Heart right ventricle (tissue), 16 donors: ENCODE results near the gene TMC3. TPM values are rescaled to one million over a fixed set of nuclear protein-coding genes. Genes with fewer than 3 reads are reported as not detected.

Experiments used
- ATAC-seq, 8 donors: fragments of 200-7000 bp; cut with Tn5 transposase; one replicate each; pipeline ENCODE4 v1.9.1; 2020; ENCODE audit warnings: mild to moderate bottlenecking in 8 of 8, moderate library complexity in 8 of 8, moderate number of reproducible peaks in 1 of 8
- DNase-seq, 2 donors: peaks; one replicate each; pipeline ENCODE4 v3.0.0-alpha.2; 2020
- H3K27ac ChIP-seq, 10 donors: fragments of 200-600 bp; sonication (generic) in 2 of 10; one replicate each; pipeline versions ENCODE4 v1.5.0 to v1.8.0; 2020 to 2022; ENCODE audit warnings: mild to moderate bottlenecking in 3 of 10
- H3K27me3 ChIP-seq, 7 donors: fragments of 200-600 bp; one replicate each; pipeline ENCODE4 v1.8.0; 2021 to 2022; ENCODE audit warnings: mild to moderate bottlenecking in 2 of 7
- H3K36me3 ChIP-seq, 9 donors: fragments of 200-600 bp; sonication (generic) in 1 of 9; one replicate each; pipeline versions ENCODE4 v1.5.0 to v1.8.0; 2020 to 2022; ENCODE audit warnings: mild to moderate bottlenecking in 2 of 9
- H3K4me1 ChIP-seq, 9 donors: fragments of 200-600 bp; sonication (generic) in 1 of 9; one replicate each; pipeline versions ENCODE4 v1.5.0 to v1.8.0; 2020 to 2022; ENCODE audit warnings: mild to moderate bottlenecking in 4 of 9
- H3K4me3 ChIP-seq, 10 donors: fragments of 200-600 bp; sonication (generic) in 2 of 10; one replicate each; pipeline versions ENCODE4 v1.5.0 to v1.8.0; 2020 to 2022; ENCODE audit warnings: mild to moderate bottlenecking in 7 of 10, moderate library complexity in 2 of 10
- H3K9me3 ChIP-seq, 11 donors: fragments of 200-600 bp in 10 of 11; sonication (generic) in 2 of 11; one replicate each; pipeline versions ENCODE4 v1.5.0 to v1.8.0; 2013 to 2022; ENCODE audit warnings: mild to moderate bottlenecking in 2 of 11, control low read depth in 1 of 11, moderate library complexity in 1 of 11
- CTCF ChIP-seq, 9 donors: fragments of 200-600 bp; sonication (generic) in 2 of 9; IDR thresholded peaks; one replicate each; pipeline versions ENCODE4 v1.5.0 to v1.8.0; 2021 to 2022; ENCODE audit warnings: antibody characterized with exemption in 9 of 9, mild to moderate bottlenecking in 5 of 9, moderate library complexity in 1 of 9
- WGBS, 2 donors: extraction: QIAGEN DNeasy Blood & Tissue Kit; methylation state at CpG; one replicate each; pipeline ENCODE4 v1.1.7; 2013; ENCODE audit warnings: inconsistent platforms in 1 of 2; 5-methylcytosine and 5-hydroxymethylcytosine counted together
- intact Hi-C, 10 donors: fragments of 100-400 bp; cut with DNase I; formaldehyde crosslinking; loops; one replicate each; pipeline versions ENCODE4 v1.11.1 to v1.14.2; 2022
- polyA plus RNA-seq, 2 donors: library from polyadenylated mRNA; stranded (reverse); fragments of 200-250 nt; gene quantifications; one replicate each; pipeline ENCODE4 v1.2.3, GENCODE V29; 2013
- total RNA-seq, 10 donors: library from RNA; stranded (reverse); fragmentation: NEBNext Ultra II Directional in 3 of 10; extraction: Animal tissue kit (Norgen Biotek cat#: 25700) in 3 of 10; gene quantifications; one replicate each; pipeline versions ENCODE4 v1.2.1 to v1.2.4, GENCODE V29; 2021 to 2023
- donor health status: Arrhythmogenic right ventricular cardiomyopathy.
- donor health status: ischemic (EF 13 %, LVEDD 7.1; RV severe dilation, severe dysfunction).
- donor health status: healthy with polysubstance abuse.
- donor health status: DM: no; HTN: yes; CAD: no.
- donor health status: DM: no; HTN: no; CAD: no.
- donor health status: ischemic (EF 25% LVEDD 6.9; RV normal size, moderate dysfunction).
- donor health status: ischemic (EF 25% LVEDD 5.7; RV mildly dilated, moderate dysfunction).
- donor health status: healthy.
- donor health status: DM: yes; HTN: yes; CAD: no.
- donor health status: Ischemic cardiomyopathy.
- donor health status: ischemic (EF 35%, LVEDD 5.7; RV mildly dilated, moderate dysfunction).
- donor health status: nonischemic (EF 11% LVEDD 7.7; RV severe dilation, severe dysfunction).
- donor health status: DM: yes; HTN: yes; CAD: no.
- donor health status: PGD.
- donor health status: ischemic (EF 29% LVEDD 5.4; RV normal size, mild dysfunction).
- donor health status: nonischemic (EF 23%, LVEDD 6.1; RV moderate dilation, normal function).

TMC3 gene
- total and polyA plus RNA-seq, 12 donors = under 0.01 TPM; not detected in 11

DNA sequence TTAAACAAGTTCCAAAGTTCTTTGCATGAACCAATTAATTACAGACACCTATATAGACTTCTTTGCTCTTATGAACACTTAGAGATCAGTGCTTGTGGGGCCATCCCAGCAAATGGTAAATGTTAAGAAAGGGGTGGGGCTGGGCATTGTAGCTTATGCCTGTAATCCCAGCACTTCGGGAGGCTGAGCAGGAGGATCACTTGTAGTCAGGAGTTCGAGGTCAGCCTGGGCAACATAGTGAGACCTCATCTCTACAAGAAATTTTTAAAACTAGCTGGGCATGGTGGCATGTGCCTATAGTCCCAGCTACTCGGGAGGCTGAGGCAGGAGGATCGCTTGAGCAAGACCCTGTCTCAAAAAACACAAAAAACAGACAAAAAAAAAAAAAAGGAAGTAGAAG, 30.6 kb downstream of the TMC3 start:
- WGBS, 2 donors = 92 to 97% methylated on average over 4 of the region's 4 CpGs
- DNase-seq (no peak), ATAC-seq (no peak)
- intact Hi-C loops = no loop called here
- no peak for TF ChIP-seq CTCF (IDR thresholded peaks at IDR 0.05)
- Histone ChIP-seq H3K27ac (no peak overlapping the region), H3K9me3 (no peaks in the 10 kb centered on the region), H3K36me3 (no peaks in the 10 kb centered on the region), H3K27me3 (no peaks in the 10 kb centered on the region), H3K4me3 (no peak overlapping the region), H3K4me1 (peaks cover 0 to 10% (median 0%) of the 10 kb centered on the region in 9 donors)

GRCh38 chr15:81341351-81341750, 32.7 kb downstream of the TMC3 start:
- H3K4me3 ChIP-seq = no peak overlapping the region
- intact Hi-C loops = no loop called here
- no peaks in the 10 kb centered on the region for H3K27me3 ChIP-seq
- no peak for TF ChIP-seq CTCF (IDR thresholded peaks at IDR 0.05)
- H3K27ac ChIP-seq = no peak overlapping the region
- 93 to 95% methylated on average over 4 of the region's 4 CpGs for WGBS, 2 donors
- H3K9me3 ChIP-seq = no peaks in the 10 kb centered on the region
- ATAC-seq (no peak), DNase-seq (no peak)
- peaks cover 0 to 24% (median 8%) of the 10 kb centered on the region in 9 donors for H3K4me1 ChIP-seq
- no peaks in the 10 kb centered on the region for H3K36me3 ChIP-seq

- Histone ChIP-seq H3K27me3 (no peaks in the 10 kb centered on the region), H3K4me3 (no peak overlapping the region), H3K9me3 (no peaks in the 10 kb centered on the region), H3K27ac (no peak overlapping the region), H3K36me3 (no peaks in the 10 kb centered on the region), H3K4me1 (peaks cover 0 to 24% (median 8%) of the 10 kb centered on the region in 9 donors)
- no peak for ATAC-seq
- intact Hi-C loops = loop anchor here in 3 of 10 donors (5.0 to 10.0 kb wide), 3 partner anchors 48 to 65 kb away; no protein-coding TSS in a partner anchor
- 68 to 89% methylated on average over 4 of the region's 4 CpGs for WGBS, 2 donors
- no peak for DNase-seq
- no peak for TF ChIP-seq CTCF (IDR thresholded peaks at IDR 0.05)
Observed at GRCh38 chr15:81339851-81340250, 34.2 kb downstream of the TMC3 start.

DNA sequence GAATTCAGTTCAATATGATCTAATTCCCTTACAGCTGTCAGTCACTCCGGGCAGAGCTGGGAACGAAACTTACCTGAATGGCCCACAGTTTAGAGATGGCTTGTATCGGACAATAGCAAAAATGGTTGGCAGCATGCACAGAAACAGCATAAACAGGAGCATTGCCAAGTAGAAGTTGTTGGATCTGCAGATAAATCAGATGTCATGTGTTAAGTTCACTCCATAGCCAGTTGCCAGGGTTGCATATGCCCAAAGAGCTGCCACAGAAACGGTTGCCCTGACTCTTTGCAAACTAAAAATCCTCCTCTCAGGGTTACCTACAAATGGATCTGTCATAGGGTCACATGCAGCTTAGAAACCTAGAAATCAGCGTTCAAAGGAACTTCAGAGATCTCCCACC, 34.7 kb downstream of the TMC3 start:
- intact Hi-C loops = loop anchor here in 3 of 10 donors (5.0 to 10.0 kb wide), 3 partner anchors 47 to 65 kb away; no protein-coding TSS in a partner anchor
- H3K4me3 ChIP-seq = no peak overlapping the region
- H3K27ac ChIP-seq = no peak overlapping the region
- no peak for TF ChIP-seq CTCF (IDR thresholded peaks at IDR 0.05)
- no peaks in the 10 kb centered on the region for H3K9me3 ChIP-seq
- 93 to 96% methylated on average over 5 of the region's 5 CpGs for WGBS, 2 donors
- no peaks in the 10 kb centered on the region for H3K36me3 ChIP-seq
- no peak for DNase-seq
- H3K27me3 ChIP-seq = no peaks in the 10 kb centered on the region
- peaks cover 0 to 28% (median 8%) of the 10 kb centered on the region in 9 donors for H3K4me1 ChIP-seq
- ATAC-seq = no peak
